Ureter (tissue), 1 donor: ENCODE results near the gene ZNF518B. TPM values are rescaled to one million over a fixed set of nuclear protein-coding genes. Genes with fewer than 3 reads are reported as not detected.
A peak's percentile ranks its signal among the peaks of the same experiment; 100 is the strongest.

Experiments used
- DNase-seq: peaks from one replicate; pipeline ENCODE4 v3.0.0-alpha.2; 2020; ENCODE audit warnings: low spot score
- total RNA-seq: library from RNA; stranded (reverse); gene quantifications from one replicate; pipeline ENCODE4 v1.2.4, GENCODE V29; 2023
- donor health status: DM: yes; HTN: yes; CAD: no.

The ZNF518B gene, protein sequence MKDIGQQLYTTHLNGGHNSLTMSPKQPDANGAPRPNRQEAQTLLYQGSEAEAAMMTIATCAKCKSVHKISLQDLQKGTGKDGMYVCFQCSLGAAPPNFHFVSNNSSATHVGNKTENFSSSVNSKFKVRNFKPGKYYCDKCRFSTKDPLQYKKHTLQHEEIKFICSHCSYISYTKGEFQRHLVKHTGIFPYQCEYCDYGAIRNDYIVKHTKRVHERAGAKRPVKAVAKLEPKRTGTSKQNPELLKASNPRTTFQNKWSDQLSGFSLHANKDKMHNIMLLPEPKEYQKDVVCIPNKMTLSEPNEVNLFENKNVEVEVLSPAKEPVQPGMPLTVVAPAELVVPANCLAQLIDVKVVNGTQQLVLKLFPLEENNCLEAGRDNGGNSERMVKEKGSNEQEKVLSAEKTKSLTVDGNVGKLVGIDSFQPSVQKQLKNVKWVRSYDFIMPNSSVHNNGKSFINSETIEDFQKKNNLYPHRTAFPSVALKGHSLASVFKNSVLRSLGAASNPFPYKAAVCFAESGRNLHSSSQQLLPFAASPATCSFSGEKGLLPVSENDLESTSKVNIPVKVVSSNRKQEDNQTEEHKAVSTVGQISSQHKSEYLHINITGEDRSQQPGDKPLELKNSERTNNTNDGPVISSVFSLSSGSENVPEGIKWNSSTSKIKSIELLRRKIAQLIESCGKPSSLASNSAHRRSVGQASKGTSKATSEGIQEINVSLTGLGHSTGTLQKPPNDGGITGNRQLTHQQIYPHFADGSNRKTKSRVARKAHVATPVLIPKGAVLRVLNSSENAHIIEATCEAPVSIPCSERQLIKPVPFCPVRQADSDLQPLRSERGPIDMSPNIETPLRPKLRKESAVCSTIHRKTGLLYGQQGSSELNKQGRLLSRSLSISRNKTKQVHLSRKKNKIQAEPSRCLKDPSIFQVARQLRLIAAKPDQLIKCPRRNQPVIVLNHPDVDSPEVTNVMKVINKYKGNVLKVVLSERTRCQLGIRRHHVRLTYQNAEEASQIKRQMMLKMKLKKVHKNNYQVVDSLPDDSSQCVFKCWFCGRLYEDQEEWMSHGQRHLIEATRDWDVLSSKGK
- total RNA-seq = 25.0 TPM

GRCh38 chr4:10457255-10457801 lies at the start of gene ZNF518B:
TSS of gene ZNF518B (minus strand) at chr4:10457426. CDS start at chr4:10446328, 11,098 bp downstream.
- DNase-seq = peak; percentile 71

- DNase-seq = no peak
These were observed 48.9 kb upstream of the ZNF518B start for GRCh38 chr4:10506077-10506476.

DNA sequence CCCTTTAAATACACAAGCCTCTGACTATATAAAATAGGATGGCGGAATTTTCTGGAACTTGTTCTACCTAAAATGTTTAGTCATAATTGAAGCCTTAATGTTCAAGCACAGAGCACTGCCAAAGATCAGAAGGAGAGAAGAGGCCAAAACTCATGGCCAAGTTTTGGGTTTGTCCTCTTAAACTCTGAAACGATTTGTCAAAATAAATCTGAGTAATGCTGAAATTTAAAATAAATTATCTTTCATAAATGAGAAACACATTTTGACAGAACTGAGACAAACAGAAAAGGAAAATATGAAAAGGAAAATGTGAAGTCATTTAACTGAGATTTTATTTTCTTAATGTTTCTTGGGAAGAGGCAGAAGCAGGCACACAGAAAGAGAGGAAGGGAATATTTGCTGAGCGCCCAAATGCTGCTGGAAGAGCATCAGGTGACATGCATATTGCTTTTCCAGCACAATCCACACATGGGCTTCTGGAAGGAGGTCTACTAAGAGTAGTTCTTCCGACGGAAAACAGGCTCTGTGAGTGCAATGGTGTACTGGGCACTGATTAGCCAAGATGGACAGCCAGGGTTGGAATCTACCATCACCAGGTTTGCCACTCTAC lies 47.4 kb upstream of the ZNF518B start:
- no peak for DNase-seq

- DNase-seq = no peak
These were observed 45.5 kb upstream of the ZNF518B start for GRCh38 chr4:10502717-10503116.

DNA sequence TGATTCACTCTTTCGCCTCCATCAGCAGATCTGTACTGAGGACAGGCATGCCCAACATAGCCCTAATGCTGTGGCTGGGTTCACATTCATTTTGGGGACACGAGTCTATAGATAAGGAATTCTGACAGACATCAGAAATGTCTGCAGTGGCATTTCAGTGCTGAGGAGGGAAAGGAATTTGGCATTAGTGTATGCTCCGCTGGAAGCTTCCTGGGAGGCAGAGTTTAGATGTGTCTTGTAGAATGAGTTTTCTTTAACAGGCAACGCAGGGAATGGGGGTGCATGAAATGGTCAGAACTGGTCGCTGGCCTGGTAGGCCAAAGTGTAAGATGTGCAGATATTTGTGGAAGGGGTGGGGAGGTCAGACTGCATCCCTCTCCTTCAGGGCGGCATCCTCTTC lies 43.5 kb upstream of the ZNF518B start:
- no peak for DNase-seq

DNA sequence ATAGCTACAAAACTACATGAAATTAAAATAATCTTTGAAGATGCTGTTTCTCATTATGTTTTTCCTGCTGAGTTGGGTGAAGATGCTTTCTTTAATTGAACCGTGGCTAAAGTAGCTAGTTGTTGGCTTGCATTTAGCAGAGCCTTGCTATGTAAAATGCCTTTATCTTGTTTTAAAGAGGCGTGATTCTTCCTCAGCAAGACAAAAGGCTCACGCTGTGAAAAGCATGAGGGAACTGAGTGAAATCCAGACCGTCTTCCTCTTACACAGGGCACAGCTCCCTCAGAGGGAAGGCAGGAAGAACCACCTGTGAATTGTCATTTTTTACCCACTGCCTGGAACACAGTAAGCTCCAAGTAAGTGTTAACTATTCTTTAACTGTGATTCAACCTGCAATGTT lies 39.0 kb upstream of the ZNF518B start:
- DNase-seq = no peak

GRCh38 chr4:10495651-10496050 lies 38.4 kb upstream of the ZNF518B start:
- no peak for DNase-seq

- DNase-seq = no peak
These were observed 35.2 kb upstream of the ZNF518B start for GRCh38 chr4:10492464-10492863.

DNA sequence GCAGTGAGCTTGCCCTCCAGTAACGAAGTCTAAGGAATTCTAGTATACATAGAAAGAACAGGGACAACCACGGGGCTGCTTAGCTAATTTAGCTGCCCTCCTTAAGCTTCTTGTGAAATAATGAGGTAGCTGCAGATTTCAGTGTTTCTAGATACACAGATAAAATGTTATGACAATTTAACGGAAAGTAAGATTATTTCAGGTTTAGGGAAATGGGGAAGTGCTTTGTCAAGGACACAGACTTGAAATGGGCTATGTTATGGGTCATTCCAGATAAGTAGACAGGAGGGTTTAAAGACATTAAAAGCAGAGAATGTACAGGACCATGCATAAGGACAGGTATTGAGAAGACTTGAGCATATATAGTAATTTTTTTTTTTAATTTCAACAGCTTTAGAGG lies 34.2 kb upstream of the ZNF518B start:
- DNase-seq = no peak

DNA sequence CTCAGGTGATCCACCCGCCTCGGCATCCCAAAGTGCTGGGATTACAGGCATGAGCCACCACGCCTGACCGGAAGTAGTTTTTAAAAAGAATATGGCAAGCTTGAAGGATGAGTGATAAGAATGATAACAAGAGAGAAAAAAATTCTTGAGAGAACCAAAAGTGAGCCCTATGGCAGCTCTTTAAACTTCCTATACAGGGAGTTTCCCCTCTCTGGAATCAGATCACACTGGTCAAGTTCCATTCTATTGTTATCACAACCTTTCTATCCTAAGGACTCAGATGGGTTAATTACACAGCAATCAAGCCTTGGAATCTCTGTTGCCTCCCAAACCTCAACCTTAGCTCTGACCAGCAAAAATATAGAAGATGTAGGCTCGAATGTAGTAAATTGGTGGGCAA lies 33.8 kb upstream of the ZNF518B start:
- no peak for DNase-seq

GRCh38 chr4:10482913-10483312 lies 25.7 kb upstream of the ZNF518B start:
- DNase-seq = no peak

DNA sequence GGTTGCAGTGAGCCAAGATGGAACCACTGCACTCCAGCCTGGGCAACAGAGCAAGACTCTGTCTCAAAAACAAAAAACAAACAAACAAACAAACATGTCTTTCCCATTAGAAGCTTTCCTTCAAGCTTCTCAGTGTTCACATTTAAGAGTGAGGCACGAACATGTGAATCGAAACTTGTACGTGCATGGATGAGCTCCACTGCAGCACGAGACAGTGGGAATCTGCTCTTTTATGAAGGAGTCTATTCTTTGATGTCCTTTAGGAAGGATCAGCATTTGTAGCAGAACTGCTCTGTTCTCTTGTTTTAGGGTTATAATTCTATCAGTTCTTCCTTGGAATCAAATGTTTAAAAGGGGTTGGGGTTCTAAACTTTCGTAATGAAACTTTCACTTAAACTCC lies 23.4 kb upstream of the ZNF518B start:
- DNase-seq = no peak

DNA sequence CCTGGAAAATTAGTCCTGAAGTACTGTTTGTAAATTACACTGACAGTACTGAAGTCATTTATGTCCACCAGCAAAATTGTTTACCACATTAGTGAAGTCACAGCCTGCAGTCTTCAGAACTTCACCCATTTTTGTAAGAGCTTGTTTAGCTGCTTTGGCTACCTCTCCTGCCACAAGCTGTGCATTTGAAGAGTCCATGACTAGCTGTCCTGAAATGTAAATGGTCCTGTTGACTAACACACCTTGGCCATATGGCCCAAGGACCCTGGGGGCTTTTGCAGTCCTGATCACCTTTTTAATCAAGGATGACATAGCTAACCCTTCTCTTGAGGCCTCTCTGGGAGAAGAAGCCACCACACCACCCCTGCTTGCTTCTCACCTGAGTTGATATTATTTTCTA lies 21.4 kb upstream of the ZNF518B start:
- no peak for DNase-seq

GRCh38 chr4:10470505-10470904 lies 13.3 kb upstream of the ZNF518B start:
- DNase-seq = no peak

DNA sequence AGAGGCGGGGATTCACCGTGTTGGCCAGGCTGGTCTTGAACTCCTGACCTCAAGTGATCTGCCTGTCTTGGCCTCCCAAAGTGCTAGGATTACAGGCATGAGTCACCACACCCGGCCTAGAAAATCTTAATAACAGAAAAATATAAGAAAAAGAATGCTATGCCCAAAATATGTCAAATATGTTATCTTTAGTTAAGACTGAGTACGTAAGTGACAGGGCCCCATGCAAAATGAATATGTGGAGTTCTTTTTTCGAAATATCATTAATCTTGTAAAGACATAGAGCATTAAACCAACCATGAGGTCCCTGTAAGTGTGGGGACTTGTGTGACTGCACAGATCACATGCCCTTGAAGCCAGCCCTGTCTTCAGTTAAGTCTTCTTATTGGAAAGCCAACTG lies 8.9 kb upstream of the ZNF518B start:
- DNase-seq = no peak

- DNase-seq = no peak
These were observed 5.7 kb upstream of the ZNF518B start for GRCh38 chr4:10462876-10463275.

DNA sequence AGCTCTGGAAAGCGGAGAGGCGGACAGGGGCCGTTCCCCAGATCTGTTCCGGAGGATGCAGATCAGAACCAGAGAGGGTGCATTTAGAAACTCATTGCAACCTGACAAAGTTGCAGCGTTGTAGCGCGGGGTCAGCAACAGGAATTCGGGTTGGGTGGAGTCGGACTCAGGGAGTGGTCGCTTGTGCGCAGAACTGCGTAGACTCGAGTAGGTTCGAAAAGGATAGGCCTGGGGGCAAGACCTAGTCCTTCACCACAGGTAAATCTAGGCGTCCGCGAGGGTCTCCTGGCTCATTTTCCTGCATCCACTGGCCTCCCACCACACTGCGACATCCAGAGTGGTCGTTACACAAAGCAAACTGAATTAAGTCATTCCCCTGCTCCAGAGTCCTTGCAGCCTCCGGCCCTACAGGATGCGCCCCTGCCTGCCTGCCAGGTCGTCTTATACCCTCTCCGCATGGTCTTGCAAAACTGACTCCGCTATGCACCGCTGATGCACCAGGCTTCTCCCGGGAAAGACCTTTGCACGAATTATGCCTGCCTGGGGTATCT lies 4.7 kb upstream of the ZNF518B start:
- no peak for DNase-seq

DNA sequence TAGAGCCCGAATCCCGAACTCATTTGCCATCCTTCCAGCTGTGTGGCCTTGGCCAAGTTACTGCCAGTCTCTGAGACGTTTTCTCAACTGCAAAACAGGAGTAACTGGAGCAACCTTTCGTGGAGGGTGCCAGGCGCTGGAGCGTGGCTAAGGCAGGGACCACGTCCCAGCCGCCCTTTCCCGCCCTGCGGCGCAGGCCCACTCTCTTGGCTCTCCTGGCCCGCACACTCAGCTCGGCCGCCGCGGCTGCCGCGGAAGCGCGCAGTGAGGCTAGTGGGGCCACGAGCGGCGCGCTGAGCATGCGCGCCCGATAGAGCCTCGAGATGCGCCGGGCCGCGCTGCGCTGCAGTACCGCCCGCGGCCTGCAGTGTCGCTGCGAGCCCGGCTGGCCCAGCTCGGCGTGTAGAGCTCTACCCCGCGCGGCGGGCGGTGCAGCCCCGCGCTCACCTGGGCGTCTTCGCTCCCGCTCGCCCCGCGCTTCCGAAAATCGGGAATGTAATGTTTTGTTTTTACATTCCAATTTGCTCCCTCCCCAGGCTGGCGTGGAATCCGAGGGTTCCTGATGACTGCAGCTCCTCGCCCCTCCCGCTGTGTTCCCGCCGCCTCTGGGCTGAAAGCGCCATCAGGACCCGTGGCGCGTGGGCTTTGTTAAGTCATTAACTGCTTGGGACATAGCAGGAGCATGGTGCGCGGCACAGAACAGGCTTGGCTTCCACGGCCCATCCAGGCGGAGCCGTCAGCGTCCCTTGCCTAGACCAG lies 4.0 kb upstream of the ZNF518B start:
- DNase-seq = no peak

GRCh38 chr4:10460313-10461047 lies 3.3 kb upstream of the ZNF518B start:
- no peak for DNase-seq

DNA sequence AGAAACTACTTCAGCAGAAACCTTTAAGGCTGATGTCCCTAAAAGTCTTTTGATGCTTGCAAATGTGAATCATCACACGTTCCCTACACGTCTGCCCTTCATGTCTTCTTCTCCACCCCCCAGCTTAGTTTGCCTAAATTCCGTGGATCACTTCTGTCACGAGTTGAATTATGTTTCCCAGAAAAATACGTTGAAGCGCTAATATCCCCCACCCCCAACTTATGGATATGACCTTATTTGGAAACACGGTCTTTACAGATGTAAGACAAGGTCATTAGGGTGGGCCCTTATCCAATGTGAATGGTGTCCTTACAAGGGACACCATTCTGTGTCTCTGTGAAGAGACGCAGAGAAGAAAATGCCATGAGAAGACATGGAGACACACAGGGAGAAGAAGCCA lies 2.1 kb upstream of the ZNF518B start:
- DNase-seq = no peak
